GM12892 (cell line): ENCODE data around the gene CRY1.

Source experiments
- POLR2A ChIP-seq: IDR thresholded peaks from 2 replicates; pipeline ENCODE4 v1.6.1; 2011; ENCODE audit warnings: low read depth, low read length, control low read depth
- POLR2AphosphoS5 ChIP-seq: IDR thresholded peaks from 2 replicates; pipeline ENCODE4 v1.6.1; 2011; ENCODE audit warnings: low read depth, low read length, control low read depth
- TAF1 ChIP-seq: IDR thresholded peaks from 2 replicates; pipeline ENCODE4 v1.6.1; 2011; ENCODE audit warnings: low read depth, mild to moderate bottlenecking, control low read depth, low read length, borderline replicate concordance

DNA sequence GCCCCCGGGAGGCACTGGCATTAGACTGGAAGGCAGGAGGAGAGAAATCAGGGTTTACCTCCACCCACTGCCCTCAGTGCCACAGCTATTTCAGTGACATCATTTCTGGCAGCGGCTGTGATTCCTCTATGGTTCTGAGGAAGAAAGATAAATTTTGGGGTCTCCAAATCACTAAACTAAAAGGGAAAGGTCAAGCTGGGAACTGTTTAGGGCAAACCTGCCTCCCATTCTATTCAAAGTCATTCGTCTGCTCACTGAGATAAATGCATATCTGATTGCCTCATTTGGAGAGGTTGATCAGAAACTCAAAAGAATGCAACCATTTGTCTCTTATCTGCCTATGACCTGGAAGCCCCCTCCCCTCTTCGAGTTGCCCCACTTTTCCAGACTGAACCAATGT, 14.0 kb upstream of the CRY1 start:
- no peak for TF ChIP-seq POLR2A
- no peak for TF ChIP-seq POLR2AphosphoS5
- TF ChIP-seq TAF1: no peak
